Inferior parietal cortex (tissue), 1 donor: ENCODE measurements around the gene ASAP3.
A peak's percentile ranks its signal among the peaks of the same experiment; 100 is the strongest.
"Not testable (repeated sequence)": the region's sequence is repeated elsewhere in the genome, so short reads cannot be mapped to it uniquely, and the experiment has no call there.

ENCODE experiments used
- DNase-seq: peaks from one replicate; pipeline ENCODE4 v3.0.0-alpha.2; 2016; ENCODE audit errors: extremely low spot score

ASAP3 gene

GRCh38 chr1:23514111-23514679, 30.2 kb upstream of the ASAP3 start:
- no peak for DNase-seq

DNA sequence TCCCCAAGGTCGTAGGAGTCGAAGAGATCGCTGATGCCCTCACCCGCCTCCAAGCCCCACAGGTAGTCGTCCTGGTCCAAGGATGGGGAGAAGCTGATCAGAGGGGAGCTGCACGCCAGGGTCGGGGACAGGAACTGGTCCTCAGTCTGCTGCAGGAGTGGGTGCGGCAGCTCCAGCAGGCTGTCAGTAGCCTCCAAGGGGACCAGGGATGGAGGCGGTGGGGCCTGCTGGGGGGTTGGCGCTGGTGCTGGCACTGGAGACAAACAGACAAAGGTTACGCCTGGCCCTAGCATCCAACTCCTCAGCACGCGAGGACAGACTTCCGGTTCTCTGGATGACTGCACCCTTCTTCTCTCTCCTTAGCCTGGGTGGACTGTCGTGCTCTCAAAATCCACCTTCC, 25.9 kb upstream of the ASAP3 start:
- no peak for DNase-seq

DNA sequence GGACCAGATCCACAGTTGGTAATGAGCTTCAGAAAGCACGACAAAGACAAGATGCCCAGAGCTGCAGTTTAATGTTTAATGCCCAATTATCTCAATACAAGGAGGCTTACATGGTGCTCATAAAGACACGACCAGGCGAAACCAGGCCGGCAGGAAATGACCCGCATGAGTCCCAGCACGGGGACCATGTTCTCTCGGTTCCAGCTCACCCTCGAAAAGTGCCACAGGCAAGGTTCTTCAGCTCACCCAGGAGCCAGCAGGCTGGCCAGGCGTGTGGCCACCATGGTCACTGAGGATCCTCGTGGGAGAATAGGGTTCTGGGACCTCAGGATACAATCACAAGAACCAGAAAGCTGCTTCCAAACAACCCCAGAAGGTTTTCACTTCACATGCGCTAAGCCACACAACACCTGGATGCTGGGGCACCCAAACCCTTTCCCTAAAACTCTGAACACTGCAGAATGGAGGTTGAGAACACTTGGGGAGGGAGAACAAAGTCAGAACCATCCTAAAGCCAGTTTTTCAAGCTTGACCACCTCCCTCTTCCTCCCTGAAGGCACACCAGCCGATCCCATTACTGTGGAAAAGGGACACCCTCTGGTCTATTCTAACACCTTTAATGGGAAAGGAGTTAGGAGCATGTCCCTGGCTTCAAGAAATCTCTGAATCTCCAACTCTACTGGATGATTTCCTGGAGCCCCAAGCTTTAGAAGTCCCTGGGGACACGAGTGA, 22.6 kb upstream of the ASAP3 start:
- no peak for DNase-seq

- DNase-seq = no peak
These were observed 21.9 kb upstream of the ASAP3 start for GRCh38 chr1:23505851-23506250.

DNA sequence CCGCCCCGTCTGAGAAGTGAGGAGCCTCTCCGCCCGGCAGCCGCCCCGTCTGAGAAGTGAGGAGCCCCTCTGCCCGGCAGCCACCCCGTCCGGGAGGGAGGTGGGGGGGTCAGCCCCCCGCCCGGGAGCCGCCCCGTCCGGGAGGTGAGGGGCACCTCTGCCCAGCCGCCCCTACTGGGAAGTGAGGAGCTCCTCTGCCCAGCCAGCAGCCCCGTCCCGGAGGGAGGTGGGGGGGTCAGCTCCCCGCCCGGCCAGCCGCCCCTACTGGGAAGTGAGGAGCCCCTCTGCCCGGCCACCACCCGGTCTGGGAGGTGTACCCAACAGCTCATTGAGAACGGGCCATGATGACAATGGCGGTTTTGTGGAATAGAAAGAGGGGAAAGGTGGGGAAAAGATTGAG, 20.2 kb upstream of the ASAP3 start:
- not testable (repeated sequence) for DNase-seq

DNA sequence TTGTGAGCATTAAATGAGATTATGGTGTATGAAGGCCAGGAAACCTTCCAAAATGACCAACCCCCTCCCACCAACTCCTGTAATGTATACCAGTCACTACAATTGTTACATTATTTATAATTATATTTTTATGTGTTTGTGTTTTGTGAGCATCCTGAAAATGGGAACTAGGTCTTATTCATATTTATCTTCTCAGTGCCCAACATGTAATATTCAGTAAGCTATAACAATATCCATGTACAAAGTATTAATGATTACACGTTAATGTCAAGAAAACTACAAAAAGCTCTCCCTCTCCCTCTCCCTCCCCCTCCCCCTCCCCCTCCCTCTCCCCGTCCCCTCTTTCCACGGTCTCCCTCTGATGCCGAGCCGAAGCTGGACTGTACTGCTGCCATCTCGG, 19.0 kb upstream of the ASAP3 start:
- no peak for DNase-seq

GRCh38 chr1:23500466-23500865, 16.5 kb upstream of the ASAP3 start:
- DNase-seq = no peak

- DNase-seq = no peak
These were observed 13.9 kb upstream of the ASAP3 start for GRCh38 chr1:23497777-23498439.

DNA sequence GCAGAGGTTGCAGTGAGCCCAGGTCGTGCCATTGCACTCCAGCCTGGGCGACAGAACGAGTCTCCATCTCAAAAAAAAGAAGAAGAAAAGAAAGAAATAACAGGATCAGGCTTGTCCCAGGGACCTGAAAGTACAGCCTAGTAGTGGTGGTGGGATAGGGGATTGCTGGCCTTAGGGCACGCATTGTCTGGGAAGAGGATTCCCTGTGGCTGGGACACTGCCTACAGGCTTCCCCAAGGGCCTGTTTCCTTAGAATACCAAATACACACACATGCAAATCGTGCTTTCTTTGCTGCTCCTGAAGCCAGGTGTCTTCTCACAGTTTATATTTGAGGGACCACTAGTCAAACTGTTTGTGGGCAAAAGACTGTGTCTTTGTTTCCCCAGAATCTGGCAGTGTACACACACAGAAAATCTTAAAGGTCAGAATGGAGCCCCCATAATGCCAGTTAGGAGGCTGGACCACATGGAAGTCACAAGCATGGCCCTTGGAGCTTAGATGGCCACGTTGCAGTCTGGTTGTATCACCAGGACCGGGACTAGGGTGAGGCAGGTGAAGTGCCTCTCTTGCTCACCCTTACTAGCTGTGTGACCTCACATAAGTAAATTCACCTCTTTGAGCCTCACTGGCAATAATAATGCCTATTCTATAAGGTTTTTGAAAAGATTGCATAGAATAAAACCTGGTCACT, 12.7 kb upstream of the ASAP3 start:
- DNase-seq = no peak

DNA sequence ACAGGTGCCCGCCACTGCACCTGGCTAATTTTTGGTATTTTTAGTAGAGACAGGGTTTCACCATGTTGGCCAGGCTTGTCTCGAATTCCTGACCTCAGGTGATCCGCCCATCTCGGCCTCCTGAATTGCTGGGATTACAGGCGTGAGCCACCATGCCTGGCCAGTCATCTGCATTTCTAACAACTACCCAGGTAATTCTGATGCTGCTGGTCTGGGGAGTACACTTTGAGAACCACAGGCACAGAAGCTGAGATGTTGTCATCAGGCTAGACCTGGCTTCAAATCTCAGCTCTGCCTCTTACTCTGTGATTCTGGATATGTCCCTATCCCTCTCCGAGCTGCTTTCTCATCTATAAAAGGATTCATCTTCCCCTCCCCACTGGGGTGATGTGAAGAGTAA, 10.9 kb upstream of the ASAP3 start:
- DNase-seq = not testable (repeated sequence)

GRCh38 chr1:23492776-23493175, 8.8 kb upstream of the ASAP3 start:
- not testable (repeated sequence) for DNase-seq

GRCh38 chr1:23492132-23492720, 8.2 kb upstream of the ASAP3 start:
- no peak for DNase-seq

GRCh38 chr1:23489842-23490241, 5.9 kb upstream of the ASAP3 start:
- DNase-seq = no peak

GRCh38 chr1:23485002-23485332, 988 bp upstream of the ASAP3 start:
- DNase-seq = no peak

DNA sequence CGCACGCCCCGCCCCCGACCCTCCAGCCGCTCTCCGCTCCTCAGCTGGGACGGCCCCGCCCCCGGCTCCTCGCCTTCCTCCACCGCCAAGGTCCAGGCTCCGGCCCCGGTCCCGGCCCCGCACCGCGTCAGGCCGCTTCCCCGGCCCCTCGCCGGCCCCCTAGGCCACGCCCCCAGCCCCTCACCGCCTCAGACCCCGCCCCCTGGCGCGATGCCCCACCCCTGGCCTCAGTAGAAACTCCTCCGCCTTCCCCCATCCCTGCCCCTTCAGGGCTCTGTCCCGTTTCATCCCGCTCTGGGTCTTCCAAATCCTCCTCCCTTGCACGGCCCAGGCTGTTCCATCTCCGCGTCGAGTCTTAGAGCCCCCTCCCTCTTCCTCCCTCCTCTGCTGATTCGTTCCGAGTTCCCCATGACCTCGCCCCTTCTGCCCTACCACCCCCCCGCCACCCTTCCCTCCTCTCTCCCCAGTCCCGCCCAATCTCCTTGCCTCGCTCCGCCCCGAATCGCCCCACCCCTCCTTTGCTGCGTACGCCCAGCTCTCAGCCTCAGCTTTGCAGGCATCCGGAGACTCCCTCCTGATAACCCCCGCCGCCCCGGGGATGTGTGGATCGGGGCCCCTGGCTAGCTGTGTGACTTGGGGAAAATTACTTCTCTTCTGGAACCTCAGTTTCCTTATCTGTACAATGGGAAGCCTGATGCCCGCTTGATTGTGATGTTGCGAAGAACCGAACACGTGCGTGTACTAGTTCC, 448 bp upstream of the ASAP3 start:
- peak; percentile 39 for DNase-seq

- no peak for DNase-seq
These were observed 2.1 kb downstream of the ASAP3 start for GRCh38 chr1:23481904-23482303.

DNA sequence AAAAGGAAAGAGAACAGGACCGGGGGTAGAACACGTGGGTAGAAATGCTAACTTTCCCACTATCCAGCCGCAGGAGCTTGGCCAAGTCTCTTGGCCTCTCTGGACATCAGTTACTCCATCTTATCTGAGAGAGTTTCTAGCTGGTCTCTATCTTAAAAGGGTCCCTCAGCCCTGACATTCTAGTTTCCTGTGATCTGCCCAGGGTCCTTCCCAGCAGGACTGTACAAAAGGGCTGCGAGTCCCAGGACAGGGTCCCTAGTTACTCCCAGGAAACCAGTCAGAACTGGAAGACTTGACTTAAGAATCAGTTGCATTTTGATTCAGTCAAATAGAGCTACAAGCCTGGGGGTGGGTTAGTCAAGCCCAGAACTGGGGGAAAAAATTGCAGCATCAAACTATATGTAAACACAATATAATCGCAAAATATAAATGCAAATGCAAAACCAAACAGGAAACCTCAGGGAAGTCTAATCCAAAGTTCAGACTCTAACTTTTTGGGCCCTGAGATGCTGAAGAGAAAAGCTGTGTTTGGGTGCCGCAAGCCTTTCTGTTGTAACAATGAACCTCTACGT, 2.9 kb downstream of the ASAP3 start:
- no peak for DNase-seq

DNA sequence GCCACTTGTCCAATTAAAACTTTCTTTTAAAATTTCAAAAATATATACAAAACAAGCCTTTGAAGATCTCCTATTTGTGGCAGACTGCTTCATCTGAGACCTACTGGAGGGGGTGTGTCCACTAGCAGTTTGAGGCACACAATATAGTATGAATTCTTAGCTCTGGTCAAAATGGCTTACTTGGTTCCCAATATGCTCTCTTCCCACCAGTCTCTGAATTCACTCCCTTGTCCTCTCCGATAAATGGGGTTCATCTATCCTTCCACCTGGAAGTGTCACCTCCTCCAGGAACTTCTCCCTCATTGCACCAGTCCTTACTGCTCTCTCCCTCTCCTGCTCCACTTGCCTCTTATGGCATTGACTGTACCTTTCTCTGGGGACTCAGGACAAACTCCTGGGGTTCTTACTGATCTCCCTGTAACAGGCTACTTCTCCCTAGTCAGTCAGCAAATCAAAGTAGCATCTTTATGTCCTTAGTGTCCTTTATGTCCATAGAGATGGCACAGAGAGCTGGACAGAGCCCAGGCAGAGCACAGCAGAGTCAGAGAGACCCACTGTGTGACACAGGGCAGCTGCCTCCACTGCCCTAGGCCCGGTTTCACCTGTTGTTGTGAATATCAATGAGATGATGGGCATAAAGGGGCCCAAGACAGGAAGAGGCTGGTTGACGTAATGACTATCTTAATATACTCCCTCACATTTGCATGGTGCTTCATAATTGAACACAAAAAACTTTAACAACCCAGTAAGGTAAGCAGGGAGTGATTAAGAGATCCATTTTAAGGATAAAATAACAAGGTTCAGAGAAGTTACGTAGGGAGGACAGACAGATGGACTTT, 3.6 kb downstream of the ASAP3 start:
- DNase-seq = no peak

DNA sequence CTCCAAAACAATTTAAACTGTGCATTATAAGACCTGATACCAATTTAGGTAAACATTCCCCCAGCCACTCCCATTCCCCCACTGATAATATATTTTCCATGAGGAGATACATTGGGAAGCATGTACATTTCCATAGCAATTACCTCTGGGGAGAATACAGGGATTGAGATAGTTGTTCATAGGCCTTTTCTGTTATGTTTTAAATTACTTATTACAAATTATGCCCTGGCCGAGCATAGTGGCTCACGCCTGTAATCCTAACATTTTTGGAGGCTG, 4.4 kb downstream of the ASAP3 start:
- DNase-seq = no peak

- peak; percentile 34 for DNase-seq
These were observed 4.9 kb downstream of the ASAP3 start for GRCh38 chr1:23478896-23479665.
